ENCODE measurements around the gene PLXNA4.

DNA sequence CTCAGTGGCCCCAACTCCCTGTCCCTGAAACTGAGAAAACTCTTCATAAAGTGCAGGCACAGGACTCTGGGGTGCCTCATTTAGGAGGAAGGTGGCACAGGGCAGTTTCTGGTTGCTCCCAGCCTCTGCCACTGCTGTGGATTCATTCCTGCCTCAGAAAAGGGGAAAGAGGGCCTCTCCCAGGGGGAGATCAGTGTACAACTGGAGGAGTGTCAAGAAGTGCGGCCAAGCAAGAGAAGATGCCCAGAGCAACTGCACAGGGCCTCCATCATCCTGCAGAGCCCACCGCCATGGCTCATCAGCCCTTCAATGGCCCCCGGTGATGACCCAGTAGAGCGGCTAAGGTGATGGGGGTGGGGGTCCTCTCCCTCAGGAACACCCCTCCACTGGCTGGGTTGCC, 150.3 kb downstream of the PLXNA4 start:
- TF ChIP-seq, protein P1, sequence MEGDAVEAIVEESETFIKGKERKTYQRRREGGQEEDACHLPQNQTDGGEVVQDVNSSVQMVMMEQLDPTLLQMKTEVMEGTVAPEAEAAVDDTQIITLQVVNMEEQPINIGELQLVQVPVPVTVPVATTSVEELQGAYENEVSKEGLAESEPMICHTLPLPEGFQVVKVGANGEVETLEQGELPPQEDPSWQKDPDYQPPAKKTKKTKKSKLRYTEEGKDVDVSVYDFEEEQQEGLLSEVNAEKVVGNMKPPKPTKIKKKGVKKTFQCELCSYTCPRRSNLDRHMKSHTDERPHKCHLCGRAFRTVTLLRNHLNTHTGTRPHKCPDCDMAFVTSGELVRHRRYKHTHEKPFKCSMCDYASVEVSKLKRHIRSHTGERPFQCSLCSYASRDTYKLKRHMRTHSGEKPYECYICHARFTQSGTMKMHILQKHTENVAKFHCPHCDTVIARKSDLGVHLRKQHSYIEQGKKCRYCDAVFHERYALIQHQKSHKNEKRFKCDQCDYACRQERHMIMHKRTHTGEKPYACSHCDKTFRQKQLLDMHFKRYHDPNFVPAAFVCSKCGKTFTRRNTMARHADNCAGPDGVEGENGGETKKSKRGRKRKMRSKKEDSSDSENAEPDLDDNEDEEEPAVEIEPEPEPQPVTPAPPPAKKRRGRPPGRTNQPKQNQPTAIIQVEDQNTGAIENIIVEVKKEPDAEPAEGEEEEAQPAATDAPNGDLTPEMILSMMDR (IDR thresholded peaks at IDR 0.05; ENCODE audit: low read depth, low read length, missing input control), result no peak
- TF ChIP-seq, protein P2, sequence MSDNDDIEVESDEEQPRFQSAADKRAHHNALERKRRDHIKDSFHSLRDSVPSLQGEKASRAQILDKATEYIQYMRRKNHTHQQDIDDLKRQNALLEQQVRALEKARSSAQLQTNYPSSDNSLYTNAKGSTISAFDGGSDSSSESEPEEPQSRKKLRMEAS (IDR thresholded peaks at IDR 0.05), result no peak
- TF ChIP-seq YY1 (IDR thresholded peaks at IDR 0.05), result no peak
- no peak for TF ChIP-seq TAF1 (conservative IDR thresholded peaks at IDR 0.05)
- TF ChIP-seq FOXA1 (IDR thresholded peaks at IDR 0.05), result no peak
